HG03108 (cell line): Measurements from ENCODE around the gene CDH2.

Source experiments
- ATAC-seq: cut with Tn5 transposase; IDR thresholded peaks from one replicate; pipeline ENCODE4 v1.9.1; 2021; ENCODE audit warnings: moderate library complexity; ENCODE audit not compliant: unreplicated experiment

The CDH2 gene

DNA sequence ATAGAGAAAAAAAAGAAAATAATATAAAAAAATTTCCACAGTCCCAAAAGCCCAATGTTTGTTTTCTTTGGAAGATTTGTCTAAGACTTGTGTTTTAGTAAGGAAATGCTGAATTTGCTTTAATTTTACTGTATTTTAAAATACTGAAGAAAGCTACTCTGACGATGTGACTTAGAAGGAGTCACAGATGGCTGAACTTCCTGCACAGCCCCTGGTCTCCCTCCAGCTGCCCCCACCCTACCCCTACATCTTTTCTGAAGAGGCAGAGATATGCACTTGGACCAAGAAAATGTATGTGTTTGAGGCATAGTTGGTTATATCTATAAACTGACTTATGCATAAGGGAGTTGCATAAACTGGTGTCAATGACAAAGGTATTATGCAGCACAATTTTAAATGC lies 172.3 kb downstream of the CDH2 start:
- ATAC-seq: no peak

DNA sequence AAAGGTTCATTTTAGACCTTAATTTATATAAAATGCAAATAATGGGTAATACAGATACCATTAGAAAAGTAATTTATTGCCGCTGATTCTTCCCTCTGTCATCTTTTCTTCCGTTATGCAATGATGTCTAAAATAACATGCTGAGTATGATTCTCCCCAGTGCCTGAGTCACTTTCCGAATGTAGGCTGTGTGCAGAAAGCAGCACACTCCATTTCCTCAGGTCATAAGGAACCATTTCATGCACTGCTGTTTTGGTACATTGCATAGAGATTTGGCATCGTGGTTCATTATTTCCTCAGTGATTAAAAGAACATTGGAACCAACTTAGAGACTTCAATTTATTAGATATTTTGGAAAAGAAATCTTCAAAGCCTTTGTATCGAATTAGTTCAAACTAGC lies 173.5 kb downstream of the CDH2 start:
- ATAC-seq: no peak

DNA sequence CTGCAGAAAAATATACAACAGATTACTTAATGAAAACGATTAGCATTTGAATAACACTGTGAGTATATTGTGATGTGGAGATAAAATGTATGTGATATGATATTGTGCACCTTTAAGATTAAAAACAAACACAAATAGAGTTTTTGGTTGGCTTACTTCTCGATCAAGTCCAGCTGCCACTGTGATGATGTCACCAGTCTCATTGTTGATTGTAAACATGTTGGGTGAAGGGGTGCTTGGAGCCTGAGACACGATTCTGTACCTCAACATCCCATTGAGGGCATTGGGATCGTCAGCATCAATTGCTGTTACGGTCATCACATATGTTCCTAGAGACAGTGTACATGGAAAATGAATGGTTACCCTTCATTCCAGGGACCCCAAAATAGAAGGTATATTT lies 174.1 kb downstream of the CDH2 start:
- no peak for ATAC-seq

DNA sequence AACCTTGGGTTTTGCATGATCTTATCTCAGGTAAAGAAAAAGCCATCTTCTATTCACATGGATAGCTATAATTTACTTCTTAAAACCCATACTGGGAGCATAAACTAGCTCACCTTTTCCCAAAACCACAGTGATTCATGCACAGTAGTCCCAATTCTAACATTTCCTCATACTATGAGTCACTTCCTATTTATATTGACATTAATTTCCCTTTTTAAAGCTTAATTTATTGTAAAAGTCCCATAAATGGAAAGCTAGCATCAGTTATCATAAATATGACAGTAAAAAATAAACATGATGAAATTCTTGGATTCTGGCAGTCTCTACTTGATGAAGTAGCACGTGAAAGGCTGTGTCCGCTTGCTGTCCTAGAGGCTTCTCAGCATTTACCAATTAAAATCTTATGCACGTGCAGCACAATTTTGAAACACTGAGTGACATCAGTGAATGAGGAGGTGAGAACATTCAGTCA lies 180.1 kb downstream of the CDH2 start:
- no peak for ATAC-seq

DNA sequence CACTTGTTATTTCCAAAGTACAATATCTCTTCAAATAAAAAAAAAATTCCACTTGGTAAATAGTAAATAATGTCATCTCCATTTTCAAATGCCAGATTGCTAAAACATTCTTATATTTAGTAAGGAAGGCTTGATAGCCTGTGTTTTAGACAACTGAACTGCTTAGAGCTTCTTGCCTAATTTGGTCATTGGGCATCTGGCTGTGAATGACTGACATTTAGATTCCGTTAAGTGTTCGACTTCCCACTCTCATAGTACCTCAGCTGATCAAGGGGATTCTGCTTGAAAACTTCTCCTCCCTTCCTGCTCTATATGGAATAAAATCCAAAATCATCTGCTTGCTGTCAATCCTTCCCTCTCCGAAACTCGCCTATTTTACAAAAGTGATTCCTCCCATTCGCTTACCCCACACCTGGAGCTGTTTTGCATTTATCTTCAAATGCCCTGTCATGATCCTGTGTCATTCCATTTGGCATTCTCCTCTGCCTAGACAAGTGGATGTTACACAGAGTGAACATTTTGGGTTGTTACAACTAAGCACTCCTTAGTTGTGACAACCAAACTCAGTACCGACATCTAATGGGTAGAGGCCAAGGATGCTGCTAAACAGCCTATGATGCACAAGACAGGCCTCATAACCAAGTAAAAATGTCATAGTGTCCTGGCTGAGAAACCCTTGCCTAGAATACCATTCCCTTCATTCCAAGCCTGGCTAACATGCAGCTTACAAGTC lies 181.0 kb downstream of the CDH2 start:
- ATAC-seq: no peak

DNA sequence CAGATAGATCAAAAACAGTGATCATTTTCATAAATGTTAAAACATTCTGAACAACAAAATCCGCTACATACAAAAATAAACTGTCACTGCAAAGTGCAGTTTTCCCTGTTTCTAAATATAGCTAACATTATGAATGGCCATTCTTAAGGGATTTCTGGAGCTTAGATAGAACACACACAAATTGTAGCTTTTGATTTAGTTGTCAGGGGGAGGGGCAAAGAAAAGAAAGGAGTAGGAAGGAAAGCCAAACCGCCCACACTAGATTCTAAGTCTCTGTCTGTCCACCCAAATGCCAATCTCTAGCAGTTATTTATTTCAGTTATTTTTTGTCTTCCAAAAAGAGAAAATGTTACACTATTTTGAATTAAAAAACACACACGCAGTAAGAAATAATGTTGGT lies 182.4 kb downstream of the CDH2 start:
- ATAC-seq: no peak

DNA sequence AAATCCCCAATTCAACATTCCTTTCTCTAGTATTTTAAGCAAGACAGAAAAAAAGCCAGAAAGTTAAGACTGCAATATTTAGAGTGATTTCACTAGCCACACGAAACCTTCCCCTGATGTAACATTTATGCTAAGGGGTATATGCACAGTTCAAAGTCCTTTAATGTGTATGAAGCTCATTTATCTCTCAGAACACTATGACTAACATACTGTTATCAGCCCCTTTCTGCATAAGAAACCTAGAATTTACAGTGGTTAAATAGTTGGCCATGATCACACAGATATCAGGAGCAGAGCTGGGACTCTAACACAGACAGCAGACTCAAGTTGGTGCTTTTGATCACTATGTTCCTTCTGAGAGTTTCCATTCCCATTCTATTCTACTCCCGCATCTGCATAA lies 185.5 kb downstream of the CDH2 start:
- ATAC-seq: no peak

DNA sequence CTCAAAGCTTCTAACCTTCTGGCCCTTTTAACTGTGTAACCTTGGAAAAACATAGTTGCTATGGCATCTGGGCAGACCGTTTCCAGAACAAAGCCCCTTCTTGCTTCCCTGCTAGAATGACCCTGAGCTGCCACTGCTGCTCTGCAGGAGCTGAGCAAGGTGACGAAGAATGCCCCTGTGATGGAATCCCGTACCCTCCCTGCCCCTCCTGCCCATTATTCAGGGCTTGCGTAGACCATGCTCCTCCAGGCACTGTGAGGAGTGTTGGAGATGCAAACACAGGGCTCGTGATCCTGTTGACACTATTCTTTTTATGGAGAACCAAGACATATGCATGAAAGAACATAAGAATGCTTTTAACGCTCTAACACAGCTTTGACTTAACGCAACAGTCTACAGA lies 191.1 kb downstream of the CDH2 start:
- no peak for ATAC-seq

DNA sequence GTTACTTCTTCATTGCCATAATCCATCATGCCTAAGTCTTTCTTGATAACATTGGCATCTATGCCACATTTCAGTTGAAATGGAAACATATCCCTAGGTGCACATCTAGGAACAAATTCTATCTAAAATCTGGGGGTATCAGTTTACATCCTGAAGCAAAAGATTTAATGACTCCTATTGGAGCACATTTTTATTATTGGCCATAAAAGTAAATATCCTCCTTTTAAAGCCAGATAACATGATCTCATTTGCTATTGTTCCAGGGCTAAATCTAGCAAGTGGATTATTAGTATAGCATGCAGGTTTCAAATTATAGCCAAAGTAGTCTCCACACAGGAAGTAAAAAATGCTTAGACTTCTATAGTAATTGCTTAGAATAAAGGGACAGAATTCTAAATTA lies 193.2 kb downstream of the CDH2 start:
- ATAC-seq: no peak

DNA sequence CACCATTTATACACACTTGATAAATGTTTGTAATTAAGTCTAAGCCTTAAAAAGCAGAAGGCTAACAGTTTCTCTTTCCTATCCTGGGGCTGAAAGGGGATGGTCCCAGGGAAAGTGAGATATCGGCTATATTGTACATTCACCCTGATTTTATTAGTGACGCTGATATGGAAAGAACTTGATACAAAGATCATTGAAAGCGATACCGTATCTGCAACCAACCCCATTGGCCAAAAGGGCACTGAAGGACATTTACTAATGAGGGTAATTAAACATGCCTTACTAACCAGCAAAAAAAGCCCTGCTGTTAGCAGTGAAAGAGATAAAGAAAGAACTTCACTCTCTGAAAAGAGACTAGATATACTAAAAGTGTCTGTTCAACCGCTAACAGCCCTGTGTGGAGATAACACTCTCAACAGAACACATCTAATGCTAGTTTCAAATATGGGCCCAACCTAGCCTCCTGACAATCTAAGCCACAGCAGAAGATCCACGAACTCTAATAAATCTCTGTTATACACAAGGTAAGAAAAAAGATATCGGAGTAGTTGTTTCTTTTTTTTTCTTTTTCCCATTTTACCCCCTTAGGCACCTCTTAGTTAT lies 200.0 kb downstream of the CDH2 start:
- ATAC-seq: no peak

DNA sequence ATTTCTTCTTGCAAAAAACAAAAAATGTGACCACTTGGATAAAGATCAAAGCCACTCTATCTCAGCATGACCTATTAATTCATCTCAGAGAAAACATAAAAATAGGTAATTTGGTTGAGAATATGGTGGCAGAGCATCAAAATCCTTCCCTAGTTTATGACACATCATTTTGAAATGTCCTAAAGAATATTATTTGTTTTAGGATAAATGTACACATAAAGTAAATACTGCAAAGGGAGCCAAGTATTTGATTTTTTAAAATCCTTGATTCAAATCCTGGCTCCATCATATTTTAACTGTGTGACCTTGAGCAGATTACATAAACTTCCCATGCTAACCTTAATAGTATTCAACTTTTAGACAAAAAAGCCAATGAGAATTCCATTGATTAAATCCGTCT lies 206.6 kb downstream of the CDH2 start:
- no peak for ATAC-seq

DNA sequence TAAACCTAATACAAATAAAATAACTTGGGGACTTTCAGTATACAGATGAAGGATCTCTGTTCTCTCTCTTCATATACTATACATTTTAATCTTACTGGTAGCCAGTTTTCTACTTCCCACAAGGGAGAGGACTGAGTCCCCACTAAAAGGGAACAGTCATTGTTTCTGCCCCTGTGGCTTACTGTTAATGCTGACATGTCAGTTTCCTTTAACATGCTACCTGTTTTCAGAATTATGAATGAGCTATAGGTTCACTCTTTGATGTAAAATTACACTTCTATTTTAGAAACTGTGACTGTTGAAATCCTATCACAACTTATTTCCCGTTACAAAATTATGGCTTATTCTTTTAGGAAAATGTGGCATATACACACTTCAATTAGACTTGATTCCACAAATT lies 207.7 kb downstream of the CDH2 start:
- no peak for ATAC-seq

DNA sequence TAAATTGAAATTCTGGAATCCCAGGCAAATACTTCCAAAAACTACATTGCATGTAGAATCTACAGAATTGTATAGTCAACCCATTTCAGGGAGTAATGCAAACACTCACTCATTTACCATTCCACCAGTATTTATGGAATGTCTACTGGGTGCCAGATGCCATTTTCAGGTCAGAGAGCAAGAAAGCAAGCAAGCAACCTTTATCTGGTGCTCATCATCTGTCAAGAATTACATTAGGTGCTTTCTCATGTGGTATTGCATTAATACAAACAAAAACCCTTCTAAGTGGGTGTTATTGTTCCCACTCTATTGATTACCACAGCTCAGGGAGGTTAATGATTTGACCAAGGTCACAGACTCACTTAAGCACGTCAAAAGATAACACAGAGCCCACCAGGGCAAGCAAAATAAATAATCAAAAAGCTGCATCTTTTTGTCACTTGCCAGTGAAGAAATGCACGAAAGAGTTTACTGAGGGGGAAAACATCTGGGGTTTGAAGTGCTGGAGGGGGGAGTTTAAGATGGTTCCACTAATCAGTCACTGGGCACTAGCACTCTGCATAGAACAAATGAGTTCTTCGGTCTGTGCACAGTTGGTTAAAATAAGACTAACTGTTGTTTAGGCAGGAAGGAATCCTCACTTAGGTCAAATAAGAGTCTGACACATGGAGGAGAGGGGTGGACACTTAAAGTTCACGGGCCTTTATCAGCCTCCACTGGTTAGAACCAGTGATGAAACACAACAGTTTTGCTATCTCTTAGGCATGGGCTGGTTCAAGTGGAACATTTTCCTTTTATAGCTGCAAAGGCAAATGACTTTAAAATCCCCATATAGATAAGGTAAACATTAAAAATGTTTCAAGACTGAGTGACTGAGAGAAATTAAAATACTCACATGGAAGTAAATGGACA lies 208.8 kb downstream of the CDH2 start:
- ATAC-seq: no peak

DNA sequence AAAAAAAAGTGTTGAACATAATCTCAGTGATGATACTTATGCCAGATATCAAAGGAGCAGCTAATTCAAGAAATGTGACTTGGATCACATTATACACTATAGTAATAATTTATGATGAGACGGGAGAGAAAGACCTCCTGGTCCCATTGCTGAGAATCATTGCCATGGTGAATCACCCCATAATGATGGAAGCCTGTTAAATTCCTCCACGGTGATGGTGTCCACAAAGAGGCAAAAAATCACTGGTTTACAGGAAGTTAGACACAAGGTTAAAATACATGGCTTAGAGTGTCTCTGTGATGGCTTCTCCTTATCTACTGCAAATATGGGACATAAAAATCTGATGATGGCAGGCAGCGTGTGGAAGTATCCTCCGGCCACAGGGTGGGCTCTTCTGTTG lies 210.0 kb downstream of the CDH2 start:
- no peak for ATAC-seq

DNA sequence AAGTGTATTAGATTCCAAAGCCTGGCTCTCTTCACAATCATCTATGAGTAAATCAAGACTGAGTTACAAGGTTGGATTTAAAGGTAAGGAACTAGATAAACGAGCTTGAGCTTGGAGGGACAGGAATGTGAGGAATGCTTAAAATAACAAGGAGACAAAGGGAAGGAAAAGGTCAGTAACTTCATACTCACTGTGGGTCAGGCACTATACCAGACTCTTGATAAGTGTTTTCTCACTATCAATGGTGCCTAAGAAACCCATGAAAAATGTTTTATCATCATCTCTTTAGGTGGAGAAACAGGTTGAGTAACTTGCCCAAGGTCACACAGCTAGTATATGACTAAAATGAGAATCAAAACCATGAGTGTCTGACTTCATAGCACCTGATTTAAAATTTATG lies 212.1 kb downstream of the CDH2 start:
- ATAC-seq: no peak

DNA sequence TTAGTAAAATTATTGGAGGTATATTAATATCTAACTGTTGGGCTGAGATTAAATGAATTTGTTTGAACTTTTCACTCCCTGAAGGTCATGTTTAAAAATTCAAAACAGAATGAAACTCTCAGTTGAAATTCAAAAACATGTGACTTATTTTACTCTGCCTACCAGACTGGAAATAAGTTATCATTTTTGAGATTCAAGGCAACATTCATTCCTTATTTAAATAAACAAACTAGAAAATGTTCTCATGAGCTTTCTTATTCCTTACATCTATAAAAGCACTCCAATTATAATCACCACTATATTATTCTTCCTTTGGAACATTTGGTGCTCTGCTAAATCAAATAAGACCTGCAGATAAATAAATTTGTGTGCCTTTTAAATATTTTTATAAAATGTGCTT lies 217.8 kb downstream of the CDH2 start:
- ATAC-seq: no peak

DNA sequence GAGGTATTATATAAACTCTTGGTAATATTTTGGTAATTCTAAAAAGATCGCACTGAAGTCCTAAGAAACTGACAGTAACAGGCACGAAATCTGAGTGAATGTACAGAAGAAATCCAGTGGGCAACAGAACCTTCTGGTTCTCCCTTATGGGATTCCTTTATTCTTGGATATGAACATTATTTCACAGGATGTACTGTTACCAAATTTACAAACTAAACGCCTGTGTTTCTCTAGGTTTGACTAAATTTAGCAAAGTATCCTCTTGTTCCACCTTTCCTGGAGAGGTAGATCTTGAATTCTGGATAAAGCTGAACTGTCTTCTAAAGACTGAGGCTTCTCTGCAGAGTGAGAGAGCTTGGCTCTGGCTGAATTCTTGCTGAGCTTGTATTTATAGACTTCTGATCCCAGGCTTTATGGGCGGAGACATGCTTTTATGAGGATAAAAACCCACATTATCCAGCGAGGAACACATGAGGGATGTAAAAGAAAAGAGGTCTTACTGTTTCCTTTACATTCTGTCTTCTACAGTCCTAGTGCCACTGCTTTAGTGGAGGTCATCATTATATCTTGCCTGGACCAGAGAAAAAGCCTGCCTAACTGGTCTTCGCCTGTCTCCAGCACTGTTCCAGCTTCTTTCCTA lies 220.8 kb downstream of the CDH2 start:
- no peak for ATAC-seq

DNA sequence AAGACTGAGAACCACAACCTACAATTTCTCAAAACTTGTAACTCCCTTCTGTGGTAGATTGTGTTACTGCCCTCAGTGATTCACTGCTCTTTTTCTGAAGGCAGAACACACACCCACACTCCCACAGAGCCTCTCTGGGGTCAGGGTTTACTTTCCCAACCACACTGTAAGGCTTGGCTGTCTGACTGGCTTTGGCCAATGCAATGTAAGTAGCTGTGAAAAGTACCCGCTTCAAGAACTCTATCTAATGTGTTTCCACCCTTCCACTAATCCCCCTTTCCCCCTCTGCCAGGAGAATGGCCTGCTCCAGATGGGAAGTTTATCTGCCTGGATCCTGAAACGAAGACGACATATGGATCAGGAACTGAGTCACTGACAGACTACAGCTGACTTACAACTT lies 222.7 kb downstream of the CDH2 start:
- no peak for ATAC-seq

DNA sequence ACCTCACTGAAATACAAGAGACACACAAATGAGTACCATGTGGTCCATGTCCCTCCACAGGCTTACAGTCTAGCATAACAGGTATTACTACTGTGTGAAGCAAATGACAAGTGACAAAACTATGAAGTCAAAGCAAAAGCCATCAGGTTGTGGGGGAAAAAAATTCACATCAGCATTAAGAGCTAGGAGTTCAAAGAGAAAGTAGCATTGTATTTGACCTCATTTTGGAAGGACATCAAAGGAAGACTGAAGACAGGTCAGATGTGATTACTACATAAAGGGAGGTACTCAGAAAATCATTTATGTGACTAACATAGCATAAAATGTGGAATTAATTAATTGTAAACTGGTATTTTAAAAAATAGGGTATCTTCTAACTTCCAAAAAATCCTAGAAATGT lies 224.2 kb downstream of the CDH2 start:
- ATAC-seq: no peak

DNA sequence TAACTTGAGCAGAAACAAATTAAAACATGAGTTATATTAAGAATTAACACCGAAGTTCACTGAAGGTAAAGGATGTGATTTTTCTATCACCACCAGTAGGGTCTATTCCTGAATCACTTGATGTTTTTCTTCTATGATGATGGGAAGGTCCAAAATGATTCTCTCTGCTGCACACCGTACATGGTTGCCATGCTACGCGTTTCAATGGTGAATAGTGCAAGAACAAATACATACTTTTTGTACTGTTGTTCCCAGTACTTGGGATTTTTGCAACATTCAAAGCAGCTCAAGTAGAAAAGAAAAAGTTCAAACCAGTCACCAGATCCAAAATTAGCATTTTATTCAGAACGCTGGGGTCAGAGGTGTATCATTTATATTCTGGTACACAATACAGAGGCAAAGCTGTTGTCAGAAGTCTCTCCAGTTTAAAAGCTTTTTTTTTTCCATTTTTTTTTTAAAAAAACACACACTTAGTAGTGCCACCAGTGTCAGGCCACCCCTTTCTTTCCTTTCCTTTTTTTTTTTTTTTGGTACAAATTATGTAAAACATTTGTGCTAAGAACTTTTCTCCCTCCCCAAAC lies 226.2 kb downstream of the CDH2 start:
- ATAC-seq: no peak

DNA sequence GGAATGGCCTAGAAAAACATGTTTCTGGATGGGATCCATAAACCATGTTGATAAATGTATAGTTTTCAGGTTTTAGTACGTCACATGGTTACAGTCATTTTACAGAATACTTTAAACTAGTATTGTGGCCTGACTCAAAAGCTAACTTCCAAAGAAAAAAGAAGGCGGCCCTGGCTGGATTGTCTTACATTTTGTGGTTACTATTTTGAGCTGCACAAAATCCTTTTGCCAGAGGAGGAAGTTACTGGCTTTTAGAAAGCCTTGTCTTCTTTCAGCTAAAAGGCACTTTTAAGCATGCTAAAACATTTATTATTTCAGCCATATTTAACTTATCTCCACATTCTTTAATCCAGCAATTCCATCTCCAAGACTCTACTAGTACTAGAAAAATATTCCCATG lies 227.9 kb downstream of the CDH2 start:
- no peak for ATAC-seq
